ACC112 (cell line): ENCODE results near the gene ARHGEF40.
A peak's percentile ranks its signal among the peaks of the same experiment; 100 is the strongest.

Experiments
- H2AFZ ChIP-seq: fragments of 200-600 bp; sonication (generic); one replicate; pipeline ENCODE4 v1.6.0; 2017; ENCODE audit warnings: antibody characterized with exemption, low read length; ENCODE audit not compliant: unreplicated experiment
- H3K27ac ChIP-seq: fragments of 200-600 bp; sonication (generic); 2 replicates; pipeline ENCODE4 v1.5.1; 2014; ENCODE audit warnings: low read depth, mild to moderate bottlenecking, antibody characterized with exemption, low read length, moderate library complexity
- H3K27me3 ChIP-seq: fragments of 200-600 bp; sonication (generic); 2 replicates; pipeline ENCODE4 v1.6.1; 2014; ENCODE audit warnings: mild to moderate bottlenecking, antibody characterized with exemption, low read length, moderate library complexity, mixed read lengths; ENCODE audit not compliant: insufficient read depth
- H3K36me3 ChIP-seq: fragments of 200-600 bp; sonication (generic); 2 replicates; pipeline ENCODE4 v1.6.1; 2016; ENCODE audit warnings: mild to moderate bottlenecking, antibody characterized with exemption, low read length, moderate library complexity, mixed read lengths; ENCODE audit not compliant: insufficient read depth
- H3K4me1 ChIP-seq: fragments of 200-600 bp; sonication (generic); one replicate; pipeline ENCODE4 v1.6.1; 2016; ENCODE audit warnings: low read length, mixed read lengths; ENCODE audit not compliant: insufficient read depth, unreplicated experiment, control insufficient read depth
- H3K4me3 ChIP-seq: fragments of 200-600 bp; sonication (generic); 2 replicates; pipeline ENCODE4 v1.5.1; 2014; ENCODE audit warnings: mild to moderate bottlenecking, low read depth, low read length
- H3K79me2 ChIP-seq: fragments of 200-600 bp; sonication (generic); one replicate; pipeline ENCODE4 v1.6.0; 2016; ENCODE audit warnings: low read length; ENCODE audit not compliant: control insufficient read depth, unreplicated experiment, insufficient read depth

ARHGEF40 gene

DNA sequence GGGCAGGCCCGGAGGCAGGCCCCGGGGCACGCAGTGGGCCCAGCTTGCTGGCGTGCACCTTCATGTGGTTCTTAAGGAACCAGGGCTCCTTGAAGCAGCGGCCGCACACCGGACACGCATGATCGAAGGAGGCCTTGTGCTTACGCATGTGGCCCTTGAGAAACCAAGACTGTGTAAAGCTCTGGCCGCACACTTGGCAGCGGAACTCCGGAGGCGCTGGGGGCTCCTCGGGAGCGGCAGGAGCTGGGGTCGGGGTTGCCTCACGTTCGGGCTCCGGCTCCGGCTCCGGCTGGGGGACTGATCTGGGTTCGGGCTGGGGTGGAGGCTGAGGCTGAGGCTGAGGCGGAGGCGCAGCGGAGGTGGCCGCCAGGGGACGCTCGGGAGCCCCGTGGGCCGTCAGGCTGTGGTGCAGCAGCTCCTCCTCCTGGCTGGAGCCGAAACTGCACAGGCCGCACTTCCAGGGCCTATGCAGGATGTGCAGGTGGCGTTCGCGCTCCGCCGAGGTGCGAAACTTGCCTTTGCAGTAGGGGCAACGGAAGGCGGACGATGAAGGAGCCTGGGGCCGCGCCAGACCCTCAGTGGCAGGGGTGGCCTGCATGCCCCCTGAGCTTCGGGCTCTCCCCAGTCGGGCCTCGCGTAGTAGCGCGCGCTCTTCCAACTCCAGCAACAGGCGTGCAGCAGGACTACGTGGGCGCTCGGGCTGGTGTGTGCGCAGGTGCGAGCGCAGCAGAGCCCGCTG is 22.3 kb downstream of the ARHGEF40 start:
- Histone ChIP-seq H3K27ac (no peak overlapping the region), H3K36me3 (0 out of 2 replicates have a peak, but pooled peaks cover 2% of the 10 kb centered on the region)

DNA sequence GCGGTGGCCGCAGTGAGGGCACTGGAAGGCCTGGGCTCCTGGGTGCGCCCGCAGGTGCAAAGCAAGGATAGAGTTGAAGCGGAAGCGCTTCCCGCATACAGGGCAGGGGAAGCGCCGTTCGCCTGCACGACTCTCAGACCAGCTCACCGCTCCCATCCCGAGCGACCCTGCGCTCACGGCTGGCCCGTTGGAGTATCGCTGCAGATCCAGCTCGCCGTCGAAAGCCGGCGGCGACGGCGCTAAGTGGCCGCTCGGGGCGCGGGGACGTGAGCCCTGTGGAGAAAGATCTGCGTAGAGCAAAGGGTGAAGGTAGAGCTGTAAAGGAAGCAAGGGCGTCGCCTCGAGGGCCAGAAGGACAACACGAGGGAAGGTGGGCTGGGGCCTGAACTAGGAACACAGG is 22.9 kb downstream of the ARHGEF40 start:
- Histone ChIP-seq H3K27ac (no peak overlapping the region), H3K36me3 (0 out of 2 replicates have a peak, but pooled peaks cover 2% of the 10 kb centered on the region), H3K4me1 (peaks cover 5% of the 10 kb centered on the region)

More for the DNA sequence above, 22.3 kb downstream of the ARHGEF40 start:
- no peaks in the 10 kb centered on the region for H3K27me3 ChIP-seq
- H3K4me1 ChIP-seq, result peaks cover 10% of the 10 kb centered on the region
- no peaks in the 10 kb centered on the region for H3K79me2 ChIP-seq
- no peak overlapping the region for H3K4me3 ChIP-seq
- H2AFZ ChIP-seq, result no peak overlapping the region

DNA sequence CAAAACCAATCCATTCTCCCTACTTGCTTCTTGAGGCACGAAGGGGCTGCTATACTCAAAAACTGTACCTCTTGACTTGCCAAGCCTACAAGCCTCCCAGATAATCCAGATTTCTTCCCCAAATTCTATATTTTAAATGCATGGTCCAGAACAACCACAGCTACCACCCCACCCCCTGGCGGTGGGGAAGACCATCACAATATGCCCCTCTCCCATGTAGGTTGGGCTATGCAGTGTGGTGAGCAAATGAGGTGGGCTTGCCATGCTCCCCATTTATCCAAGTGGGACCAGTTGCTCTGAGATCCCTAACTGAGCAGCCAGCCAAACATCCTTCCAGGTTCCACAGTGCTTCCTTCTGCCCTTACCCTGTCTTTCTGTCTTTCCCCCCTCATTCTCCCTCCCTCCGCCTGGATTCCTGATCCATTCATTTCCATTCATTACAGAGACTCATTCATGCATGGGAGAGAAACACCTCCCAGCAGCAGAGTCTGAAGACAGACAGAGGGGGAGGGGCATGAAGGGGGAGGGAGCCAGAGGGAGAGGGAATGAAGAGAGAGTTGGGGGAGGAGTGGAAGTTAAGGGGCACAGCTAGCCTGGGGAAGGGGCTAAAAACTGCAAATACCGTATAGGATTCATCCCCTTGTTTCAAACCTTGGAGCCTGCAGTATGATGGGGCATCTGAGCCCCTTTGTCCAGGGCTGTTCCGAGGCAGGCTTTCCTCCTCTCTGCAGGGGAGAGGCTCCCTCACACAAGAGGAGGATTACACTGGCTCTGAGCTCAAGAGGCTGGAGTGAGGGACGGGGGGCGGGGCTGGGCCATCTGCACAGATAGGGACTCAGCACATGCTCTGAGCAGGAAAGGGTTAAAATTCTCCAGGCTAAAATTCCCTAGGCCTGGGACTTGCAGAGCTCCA is 23.9 kb downstream of the ARHGEF40 start:
- Histone ChIP-seq H3K79me2 (no peaks in the 10 kb centered on the region), H3K36me3 (0 out of 2 replicates have a peak, but pooled peaks cover under 1% of the 10 kb centered on the region), H3K27ac (no peak overlapping the region), H3K4me3 (no peak overlapping the region), H3K27me3 (no peaks in the 10 kb centered on the region), H2AFZ (no peak overlapping the region), H3K4me1 (peaks cover 3% of the 10 kb centered on the region)

More for the DNA sequence above, 22.9 kb downstream of the ARHGEF40 start:
- no peak overlapping the region for H3K4me3 ChIP-seq
- no peak overlapping the region for H2AFZ ChIP-seq
- no peaks in the 10 kb centered on the region for H3K79me2 ChIP-seq
- no peaks in the 10 kb centered on the region for H3K27me3 ChIP-seq

DNA sequence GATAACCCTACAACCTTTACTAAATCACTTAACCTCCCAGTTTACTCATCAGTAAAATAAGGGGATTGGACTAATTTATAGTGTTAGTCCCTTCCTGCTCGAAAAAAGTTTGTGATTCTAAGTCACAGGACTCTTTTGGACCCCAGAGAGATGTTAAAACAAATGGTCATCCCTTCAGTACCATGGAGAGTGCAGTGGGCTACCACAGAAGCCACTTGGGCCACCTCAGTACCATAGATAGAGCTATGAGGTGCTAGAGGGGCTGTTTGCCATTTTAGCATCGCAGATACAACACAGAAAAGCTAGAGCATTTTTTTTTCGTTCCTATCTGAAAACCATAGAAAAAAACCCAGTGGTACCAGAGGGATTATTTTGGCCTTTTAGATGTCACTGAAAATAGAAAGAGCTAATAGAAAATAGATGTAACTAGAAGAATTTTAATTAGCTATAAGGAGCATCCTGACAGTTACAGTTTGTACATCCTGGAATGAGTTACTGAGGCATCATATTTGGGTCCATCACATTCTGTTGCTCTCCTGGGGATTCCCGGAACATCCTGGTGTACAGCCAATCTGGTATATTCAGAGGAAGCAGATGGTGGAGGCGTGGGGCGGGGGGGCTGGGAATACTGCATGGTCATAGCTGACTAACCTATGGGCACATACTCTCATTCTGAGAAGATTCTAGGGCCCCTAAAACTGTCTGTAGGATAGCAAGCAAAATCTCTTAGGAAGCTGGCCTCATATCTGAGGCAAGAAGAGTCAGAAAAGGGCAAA is 25.5 kb downstream of the ARHGEF40 start:
- Histone ChIP-seq H3K4me3 (no peak overlapping the region), H3K79me2 (no peaks in the 10 kb centered on the region), H3K36me3 (no peaks in the 10 kb centered on the region), H3K27ac (peak overlapping the region; percentile 30; the same call in 1 of the 2 replicates), H3K27me3 (no peaks in the 10 kb centered on the region), H2AFZ (no peak overlapping the region), H3K4me1 (peaks cover 10% of the 10 kb centered on the region)

DNA sequence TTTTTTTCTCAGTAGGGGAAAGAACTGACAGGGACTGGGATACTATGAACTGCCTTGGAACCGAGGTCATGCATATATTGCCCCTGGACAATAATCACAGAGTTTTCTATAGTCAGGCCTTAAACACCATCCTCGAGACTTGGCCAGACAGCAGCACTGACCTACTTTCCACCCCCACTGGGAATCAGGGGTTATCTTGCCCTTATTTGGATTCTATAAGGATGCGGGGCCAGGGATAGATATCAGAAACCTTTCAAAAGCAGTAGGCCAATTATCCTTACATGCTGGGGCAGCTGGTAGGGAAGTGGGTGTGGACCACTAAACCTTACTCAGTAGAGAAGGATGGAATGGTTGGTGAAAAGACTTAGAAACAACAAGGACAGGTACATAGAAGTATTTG is 26.3 kb downstream of the ARHGEF40 start:
- Histone ChIP-seq H3K27ac (peak overlapping the region; percentile 30), H3K36me3 (no peaks in the 10 kb centered on the region), H3K4me3 (no peak overlapping the region), H2AFZ (no peak overlapping the region), H3K27me3 (no peaks in the 10 kb centered on the region), H3K4me1 (peaks cover 10% of the 10 kb centered on the region), H3K79me2 (no peaks in the 10 kb centered on the region)

DNA sequence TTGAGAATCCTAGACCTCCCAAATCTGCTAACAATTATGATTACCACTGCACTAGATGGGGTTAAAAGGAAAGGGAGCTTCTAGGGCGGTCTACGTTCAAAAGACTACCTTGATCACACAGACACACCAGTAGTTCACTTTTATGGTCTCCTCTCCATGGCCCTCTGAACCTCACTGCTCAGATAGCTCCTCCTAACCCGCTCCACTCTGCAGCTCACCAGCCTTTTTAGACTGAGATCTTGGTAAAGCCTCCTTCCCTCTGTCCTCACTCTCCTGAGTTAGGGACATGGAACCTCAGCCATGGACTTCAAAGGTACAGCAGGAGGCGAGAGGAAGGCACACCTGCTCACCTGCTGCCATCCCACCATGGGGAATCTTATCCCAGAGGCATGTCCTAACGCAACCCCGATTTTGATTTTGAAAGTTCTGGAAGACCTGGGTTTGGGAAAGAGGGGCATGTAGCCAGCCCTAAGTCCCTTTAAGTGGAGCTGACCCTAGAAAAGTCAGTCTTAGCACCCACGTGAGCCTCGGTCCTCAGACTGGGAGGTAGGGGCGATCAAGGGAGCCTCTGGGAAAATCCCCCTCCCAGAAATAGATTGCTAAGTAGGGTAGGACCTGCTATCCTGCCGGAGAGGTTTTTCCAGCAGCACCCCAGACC is 27.0 kb downstream of the ARHGEF40 start:
- Histone ChIP-seq H2AFZ (no peak overlapping the region), H3K27ac (no peak overlapping the region), H3K4me1 (peaks cover 12% of the 10 kb centered on the region), H3K4me3 (no peak overlapping the region; the same call in 1 of the 2 replicates), H3K79me2 (no peaks in the 10 kb centered on the region), H3K36me3 (no peaks in the 10 kb centered on the region), H3K27me3 (no peaks in the 10 kb centered on the region)

DNA sequence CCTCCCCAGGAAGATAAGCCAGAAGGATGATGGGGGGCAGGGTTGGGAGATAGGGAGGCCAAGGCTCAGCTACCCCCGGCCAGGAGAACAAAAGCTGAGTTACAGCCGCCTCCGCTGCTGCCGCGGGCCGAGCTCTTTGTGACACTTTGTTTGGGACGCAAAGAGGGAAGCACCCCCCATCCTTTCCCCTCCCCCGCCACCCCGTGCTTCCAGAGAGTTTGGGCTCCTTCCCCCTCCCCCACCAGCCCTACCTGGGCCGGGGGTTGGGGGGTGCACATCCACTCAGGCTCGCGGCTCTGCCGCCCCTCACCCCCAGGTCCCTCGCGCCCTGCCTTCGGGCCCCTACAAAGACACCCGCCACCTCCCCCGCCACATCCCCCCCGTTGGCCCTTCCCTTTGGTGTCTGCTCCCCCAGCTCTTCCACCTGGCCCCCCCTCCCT is 27.6 kb downstream of the ARHGEF40 start:
- H3K4me3 ChIP-seq, result no peak overlapping the region; the same call in 1 of the 2 replicates
- no peak overlapping the region for H3K27ac ChIP-seq
- no peaks in the 10 kb centered on the region for H3K79me2 ChIP-seq
- no peak overlapping the region for H2AFZ ChIP-seq
- H3K4me1 ChIP-seq, result peaks cover 18% of the 10 kb centered on the region
- H3K27me3 ChIP-seq, result no peaks in the 10 kb centered on the region
- H3K36me3 ChIP-seq, result no peaks in the 10 kb centered on the region

DNA sequence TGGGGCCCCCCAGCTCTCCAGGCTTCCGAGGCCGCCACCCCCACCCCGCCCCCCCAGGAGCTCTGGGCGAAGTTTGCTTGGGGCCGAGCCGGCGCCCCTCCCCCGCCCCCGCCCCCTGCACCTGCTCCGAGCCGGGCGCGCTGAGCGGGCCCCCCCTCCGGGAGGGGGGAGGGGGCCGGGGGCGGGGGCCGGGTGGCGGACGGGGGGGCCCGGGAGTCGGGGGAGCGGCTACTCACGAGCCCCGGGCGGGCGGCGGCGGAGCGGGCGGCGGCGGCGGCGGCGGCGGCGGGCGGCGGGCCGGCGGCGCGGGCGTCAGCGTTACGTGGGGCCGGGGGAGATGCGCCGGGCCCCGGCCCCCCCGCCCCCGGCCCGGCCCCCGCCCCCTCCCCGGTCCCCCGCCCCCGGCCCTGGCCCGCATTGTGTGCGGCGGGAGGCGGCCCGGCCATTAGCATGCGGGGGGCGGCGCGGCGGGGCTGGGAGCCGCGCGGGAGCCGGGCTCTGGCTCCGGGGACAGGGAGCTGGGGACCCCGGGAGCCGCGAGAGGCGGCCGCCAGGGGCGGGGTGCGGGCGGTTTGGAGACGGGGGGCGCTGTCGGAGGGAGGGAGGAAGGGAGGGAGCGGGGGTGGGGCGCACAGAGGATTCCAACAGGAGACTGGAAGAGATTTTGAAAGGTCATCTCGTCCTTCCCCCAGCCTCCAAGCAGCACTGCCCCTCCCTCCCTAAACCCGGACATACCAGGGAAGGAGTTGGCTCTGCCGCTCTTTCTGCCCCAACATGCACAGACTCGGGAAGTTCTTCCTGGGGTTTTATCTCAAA is 28.2 kb downstream of the ARHGEF40 start, which contains the start of gene ZNF219:
Gene ZNF219, minus strand, starts transcription at position 580 of the 816 bp plus-strand sequence. CDS start 5,064 bp downstream, outside the sequence.
- H3K27ac ChIP-seq, result no peak within 1 kb of the TSS

DNA sequence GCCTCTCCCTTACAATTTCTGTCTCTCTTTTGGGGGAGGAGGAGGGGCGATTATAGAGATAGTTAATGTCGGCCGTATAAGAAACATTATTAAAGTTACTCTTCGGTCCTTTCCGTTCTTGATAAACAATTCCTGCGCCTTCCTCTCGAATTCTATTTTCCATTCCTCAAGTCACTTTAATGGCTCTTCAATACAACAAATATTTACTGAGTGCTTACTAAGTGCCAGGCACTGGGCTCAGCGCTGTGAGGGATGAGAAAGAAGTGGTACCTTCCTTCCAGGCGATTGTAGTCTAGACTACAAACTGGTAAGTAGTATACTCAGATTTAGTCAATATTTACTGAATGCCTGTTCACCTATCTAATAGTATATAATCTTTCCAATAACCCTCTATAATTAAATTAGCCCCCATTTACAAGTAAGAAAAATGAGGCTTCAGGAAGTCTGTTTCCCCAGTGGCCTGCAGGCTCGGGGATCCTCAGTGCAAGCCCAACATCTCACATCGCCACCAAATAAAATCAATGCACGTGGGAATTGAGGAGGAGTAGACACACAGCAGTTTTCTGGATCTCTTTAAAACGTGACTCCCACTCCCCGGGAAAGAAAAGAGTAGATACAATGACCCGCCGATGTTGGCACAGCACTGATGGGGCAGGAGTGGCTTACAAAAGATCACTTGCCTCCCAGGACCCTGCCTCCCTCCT is 28.9 kb downstream of the ARHGEF40 start:
- Histone ChIP-seq H3K4me3 (peak overlapping the region; percentile 75), H3K27me3 (no peaks in the 10 kb centered on the region), H3K27ac (no peak overlapping the region), H2AFZ (peak overlapping the region; percentile 5), H3K36me3 (no peaks in the 10 kb centered on the region), H3K79me2 (no peaks in the 10 kb centered on the region), H3K4me1 (peaks cover 23% of the 10 kb centered on the region)

More for the DNA sequence above, 28.2 kb downstream of the ARHGEF40 start, which contains the start of gene ZNF219:
- peaks cover 23% of the 10 kb centered on the region for H3K4me1 ChIP-seq
- H3K4me3 ChIP-seq, result peak within 1 kb of the TSS; percentile 75
- no peaks in the 10 kb centered on the region for H3K79me2 ChIP-seq
- no peaks in the 10 kb centered on the region for H3K36me3 ChIP-seq
- peak within 1 kb of the TSS; percentile 5 for H2AFZ ChIP-seq
- no peaks in the 10 kb centered on the region for H3K27me3 ChIP-seq
